Measurements from ENCODE around the gene LMNTD2.

The LMNTD2 gene

DNA sequence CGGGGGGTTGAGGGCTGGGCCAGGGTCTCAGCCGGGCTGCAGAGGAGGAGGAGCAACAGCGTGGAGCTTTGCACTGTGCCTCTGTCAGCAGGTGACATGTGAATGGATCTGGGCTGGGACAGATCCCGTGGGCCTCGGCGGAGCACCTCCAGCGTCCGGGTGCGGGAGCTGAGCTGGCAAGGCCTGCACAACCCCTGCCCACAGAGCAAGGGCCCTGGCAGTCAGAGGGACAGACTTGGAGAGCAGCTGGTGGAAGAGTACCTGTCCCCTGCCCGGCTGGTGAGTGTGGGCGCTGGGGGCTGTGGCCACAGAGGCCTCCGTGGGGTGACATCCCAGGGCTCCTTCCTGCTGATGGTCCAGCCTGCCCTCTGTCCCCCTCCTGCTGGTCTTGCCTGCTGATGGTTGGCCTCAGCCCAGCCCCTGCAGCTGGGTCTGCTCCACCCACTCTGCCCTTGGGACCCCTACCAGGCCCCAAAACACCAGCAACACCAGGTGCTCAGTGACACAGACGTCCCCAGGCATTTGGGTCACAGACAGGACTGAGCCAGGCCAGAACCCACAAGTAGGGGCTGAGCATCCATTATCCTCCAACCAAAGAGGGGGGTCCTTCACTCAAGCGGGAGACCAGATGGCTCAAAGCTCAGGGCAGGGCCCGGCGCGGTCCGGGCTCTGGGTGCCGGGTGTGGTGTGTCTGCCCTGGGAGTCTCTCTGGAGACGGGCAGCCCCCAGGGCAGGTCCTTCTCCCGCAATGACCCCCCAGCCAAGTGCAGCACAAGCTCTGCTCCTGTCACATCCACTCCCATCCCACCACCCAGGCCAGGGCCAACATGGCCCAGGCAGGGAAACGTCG is 19.7 kb downstream of the LMNTD2 start:
- DNase-seq (ENCODE audit: low read depth in 2 of 2) = no peak

DNA sequence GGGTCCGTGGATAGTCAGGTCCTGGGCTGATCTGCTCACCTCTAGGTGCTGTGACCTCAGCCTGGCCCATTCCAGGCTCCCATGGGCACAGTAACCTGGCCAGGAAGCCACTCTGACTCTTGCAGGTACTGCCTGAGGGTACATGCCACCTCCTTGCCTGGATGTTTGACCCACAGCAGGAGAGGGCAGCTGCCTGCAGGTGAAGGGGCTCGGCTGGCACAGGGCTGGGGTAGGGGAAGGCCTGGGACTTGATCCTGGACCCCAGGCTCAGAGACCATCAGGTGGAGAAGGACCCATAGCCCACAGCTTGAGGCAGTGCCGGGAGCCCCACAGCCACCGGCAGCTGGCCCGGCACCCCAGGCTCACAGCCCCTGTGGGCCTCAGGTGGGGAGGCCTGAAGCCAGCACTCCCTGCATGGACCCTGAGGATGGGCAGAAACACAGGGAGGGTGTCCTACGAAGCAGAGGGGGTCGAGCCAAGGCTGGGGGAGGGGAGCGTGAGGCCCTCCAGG is 20.5 kb downstream of the LMNTD2 start:
- no peak for DNase-seq (ENCODE audit: low read depth in 2 of 2)
- no peak overlapping the region for H3K4me3 ChIP-seq (replicated peaks in 1 of 2; ENCODE audit: low read depth in 2 of 2, low read length in 2 of 2)
- TF ChIP-seq, protein P1, sequence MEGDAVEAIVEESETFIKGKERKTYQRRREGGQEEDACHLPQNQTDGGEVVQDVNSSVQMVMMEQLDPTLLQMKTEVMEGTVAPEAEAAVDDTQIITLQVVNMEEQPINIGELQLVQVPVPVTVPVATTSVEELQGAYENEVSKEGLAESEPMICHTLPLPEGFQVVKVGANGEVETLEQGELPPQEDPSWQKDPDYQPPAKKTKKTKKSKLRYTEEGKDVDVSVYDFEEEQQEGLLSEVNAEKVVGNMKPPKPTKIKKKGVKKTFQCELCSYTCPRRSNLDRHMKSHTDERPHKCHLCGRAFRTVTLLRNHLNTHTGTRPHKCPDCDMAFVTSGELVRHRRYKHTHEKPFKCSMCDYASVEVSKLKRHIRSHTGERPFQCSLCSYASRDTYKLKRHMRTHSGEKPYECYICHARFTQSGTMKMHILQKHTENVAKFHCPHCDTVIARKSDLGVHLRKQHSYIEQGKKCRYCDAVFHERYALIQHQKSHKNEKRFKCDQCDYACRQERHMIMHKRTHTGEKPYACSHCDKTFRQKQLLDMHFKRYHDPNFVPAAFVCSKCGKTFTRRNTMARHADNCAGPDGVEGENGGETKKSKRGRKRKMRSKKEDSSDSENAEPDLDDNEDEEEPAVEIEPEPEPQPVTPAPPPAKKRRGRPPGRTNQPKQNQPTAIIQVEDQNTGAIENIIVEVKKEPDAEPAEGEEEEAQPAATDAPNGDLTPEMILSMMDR (IDR thresholded peaks at IDR 0.05; ENCODE audit: low read depth, low read length) = no peak

More for the DNA sequence above, 19.7 kb downstream of the LMNTD2 start:
- H3K4me3 ChIP-seq (replicated peaks in 1 of 2; ENCODE audit: low read depth in 2 of 2, low read length in 2 of 2) = no peak overlapping the region
- TF ChIP-seq, protein P1 (IDR thresholded peaks at IDR 0.05; ENCODE audit: low read depth, low read length) = no peak

DNA sequence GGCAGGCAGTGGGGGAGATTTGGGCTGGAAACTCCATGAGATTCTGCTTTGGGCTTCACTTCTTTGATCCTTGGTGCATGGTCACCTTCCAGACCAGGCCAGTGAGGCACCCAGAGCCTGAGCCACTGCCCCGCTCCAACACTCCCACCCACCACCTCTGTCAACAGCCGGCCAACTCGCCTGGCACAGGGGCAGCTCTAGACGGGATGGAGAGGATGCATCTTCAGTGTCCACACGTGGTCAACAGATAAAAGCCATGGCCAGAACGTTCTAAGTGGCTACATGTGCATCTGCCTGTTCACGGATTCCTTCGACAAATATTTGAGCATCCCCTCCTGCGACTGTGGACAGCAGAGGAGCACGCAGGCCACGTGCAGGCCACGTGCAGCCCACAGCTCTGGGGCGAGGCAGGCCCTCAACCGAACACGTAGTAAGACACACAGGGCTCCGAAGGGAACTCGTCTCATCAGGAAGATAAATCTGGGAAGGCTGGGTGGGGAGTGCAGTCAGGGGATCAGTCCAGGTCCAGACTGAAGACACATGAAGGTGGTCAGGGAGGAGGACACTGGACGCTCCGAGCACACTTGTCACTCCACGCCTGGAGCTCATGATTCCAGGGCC is 22.0 kb downstream of the LMNTD2 start:
- no peak overlapping the region for H3K4me3 ChIP-seq (replicated peaks in 1 of 2; ENCODE audit: low read depth in 2 of 2, low read length in 2 of 2)
- TF ChIP-seq, protein P1 (IDR thresholded peaks at IDR 0.05; ENCODE audit: low read depth, low read length) = no peak
- DNase-seq (ENCODE audit: low read depth in 2 of 2) = no peak

DNA sequence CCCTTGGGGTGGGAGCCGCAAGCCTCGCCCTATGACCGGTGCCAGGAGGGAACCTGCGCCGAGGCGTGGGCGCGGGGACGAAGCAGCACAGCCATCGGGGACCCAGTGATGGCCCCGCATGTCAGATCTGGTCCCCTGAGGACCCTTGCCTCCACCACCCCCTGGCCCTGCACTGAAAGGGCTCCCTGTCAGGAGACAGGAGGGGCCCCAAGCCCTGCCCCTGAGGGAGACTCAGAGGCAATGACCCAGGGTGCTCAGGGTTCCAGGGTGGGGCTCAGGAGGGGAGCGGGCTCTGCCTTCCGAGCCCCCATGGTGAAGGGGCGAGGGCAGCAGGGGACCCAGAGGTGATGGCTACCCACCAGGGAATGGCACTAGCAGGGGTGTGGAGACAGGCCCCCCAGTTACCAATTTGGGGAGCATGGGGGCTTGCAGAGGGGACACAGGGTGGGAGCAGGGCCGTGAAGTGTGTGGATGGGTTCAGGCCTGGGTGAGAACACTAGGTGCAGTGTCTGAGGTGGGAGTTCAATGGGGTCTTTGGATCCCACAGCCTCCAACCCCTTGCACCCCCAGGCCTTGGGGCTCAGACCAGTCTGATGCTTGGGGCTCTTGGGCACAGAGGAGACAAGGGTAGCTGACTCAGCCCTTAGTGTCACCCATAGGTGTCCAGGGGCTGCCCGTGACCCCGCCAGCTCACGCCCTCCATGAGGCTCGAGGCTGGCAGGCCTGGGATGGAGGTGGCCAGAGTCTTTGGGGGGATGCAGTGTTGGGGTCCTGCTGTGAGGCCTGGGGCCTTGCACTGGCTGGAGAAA is 22.7 kb downstream of the LMNTD2 start:
- DNase-seq (ENCODE audit: low read depth in 2 of 2) = no peak
- TF ChIP-seq, protein P1 (IDR thresholded peaks at IDR 0.05; ENCODE audit: low read depth, low read length) = no peak
- peak overlapping the region in 1 of 2 donors; percentile 34 for H3K4me3 ChIP-seq (replicated peaks in 1 of 2; ENCODE audit: low read depth in 2 of 2, low read length in 2 of 2)

DNA sequence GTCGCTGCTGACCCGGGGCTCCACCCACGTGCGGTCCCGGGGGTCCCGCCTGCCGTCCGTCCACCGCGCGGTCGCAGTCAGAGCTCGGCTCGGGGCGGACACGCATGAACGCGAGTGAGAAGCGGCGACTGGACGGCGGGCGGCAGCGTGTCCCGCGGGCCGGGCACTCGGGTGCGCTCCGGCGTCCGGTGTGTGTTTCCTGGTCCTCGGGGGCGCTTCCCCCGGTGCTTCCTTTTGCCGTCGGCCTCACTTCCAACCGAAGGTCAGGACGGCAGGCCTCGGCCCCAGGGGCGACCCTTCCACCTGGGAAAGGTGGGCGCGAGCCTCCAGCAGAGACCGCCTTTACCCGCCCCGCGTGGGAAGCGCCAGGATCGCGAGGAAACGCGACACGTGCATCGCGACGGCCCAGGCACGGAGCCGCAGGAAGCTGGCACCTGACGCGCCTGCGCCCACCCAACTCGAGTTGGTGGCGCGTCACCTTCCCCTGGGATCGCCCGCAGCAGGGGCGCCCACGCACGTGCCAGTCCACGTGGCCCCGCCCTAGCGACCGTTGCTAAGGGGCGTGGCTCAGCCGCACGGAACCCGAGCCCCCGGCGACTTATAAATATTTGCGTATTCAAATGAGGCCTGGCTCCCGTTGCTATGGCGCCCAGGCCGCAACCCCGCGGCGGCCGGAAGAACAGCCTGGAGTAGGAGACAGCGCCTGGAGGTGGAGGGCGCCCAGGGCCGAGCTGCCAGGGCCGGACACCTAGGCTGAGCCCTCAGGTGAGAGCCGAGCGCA is 23.5 kb downstream of the LMNTD2 start, which contains the start of gene LRRC56:
Gene LRRC56 (plus strand): TSS at position 687 of the 781 bp plus-strand sequence. CDS start 3,158 bp downstream, outside the sequence.
- peak; percentile 76 to 86 for DNase-seq (ENCODE audit: low read depth in 2 of 2)
- H3K4me3 ChIP-seq (replicated peaks in 1 of 2; ENCODE audit: low read depth in 2 of 2, low read length in 2 of 2) = peak within 1 kb of the TSS; percentile 18 to 34
- TF ChIP-seq, protein P1 (IDR thresholded peaks at IDR 0.05; ENCODE audit: low read depth, low read length) = no peak

All from cardiac fibroblast (primary cell).